Right lobe of liver (tissue), 4 donors: ENCODE measurements around the gene PPP1R1B.

ENCODE experiments used
- POLR2A ChIP-seq: fragments of 450-650 bp; IDR thresholded peaks from one replicate; pipeline ENCODE4 v1.6.1; 2017; ENCODE audit warnings: antibody characterized with exemption, mild to moderate bottlenecking
- TF ChIP-seq, protein P1 (sequence below), 4 donors: fragments of 200-600 bp in 3 of 4; fragments of 450-650 bp in 1 of 4; IDR thresholded peaks; one replicate each; pipeline versions ENCODE4 v1.5.1 to v1.8.0; 2016 to 2022; ENCODE audit warnings: antibody characterized with exemption in 4 of 4, mild to moderate bottlenecking in 2 of 4
- donor health status: DM: no; HTN: no; CAD: no.
- donor health status: DM: no; HTN: no; CAD: no.
- donor health status: DM: no; HTN: yes; CAD: no.

DNA sequence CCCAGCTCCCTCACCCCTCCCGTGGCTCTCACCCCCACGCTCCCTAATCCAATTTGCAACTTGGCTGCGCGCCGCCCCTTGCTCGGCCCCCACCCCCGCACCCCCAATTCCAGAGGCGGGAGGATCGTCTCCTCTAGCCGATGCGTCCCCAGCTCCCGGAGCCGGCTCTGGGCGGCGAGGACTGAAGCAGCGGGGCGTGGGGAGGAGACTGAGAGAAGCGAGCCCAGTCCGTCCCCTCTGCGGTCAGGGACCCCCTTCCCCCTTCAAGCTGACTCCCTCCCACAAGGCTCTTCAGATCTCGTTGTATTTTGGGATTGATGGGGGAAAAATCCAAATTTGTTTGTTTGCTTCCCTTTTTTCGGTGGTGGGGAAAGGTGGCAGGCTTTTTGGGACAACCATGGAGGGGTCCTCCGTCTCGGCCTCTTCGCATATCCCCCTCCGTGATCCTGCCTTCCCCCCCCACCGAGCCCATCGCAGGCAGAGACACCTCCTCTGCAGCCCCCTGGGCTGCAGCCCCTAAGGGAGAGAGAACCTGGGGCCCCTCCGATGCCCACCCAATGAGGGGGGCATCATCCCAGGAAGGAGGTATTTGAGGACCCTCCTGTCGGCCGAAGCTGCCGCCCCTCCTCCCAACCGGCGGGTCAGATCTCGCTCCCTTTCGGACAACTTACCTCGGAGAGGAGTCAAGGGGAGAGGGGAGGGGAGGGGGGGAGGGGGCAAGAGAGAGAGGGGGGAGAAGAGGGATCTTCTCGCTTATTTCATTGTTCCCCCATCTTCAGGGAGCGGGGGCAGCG is 19.5 kb upstream of the PPP1R1B start:
- TF ChIP-seq, protein P1, sequence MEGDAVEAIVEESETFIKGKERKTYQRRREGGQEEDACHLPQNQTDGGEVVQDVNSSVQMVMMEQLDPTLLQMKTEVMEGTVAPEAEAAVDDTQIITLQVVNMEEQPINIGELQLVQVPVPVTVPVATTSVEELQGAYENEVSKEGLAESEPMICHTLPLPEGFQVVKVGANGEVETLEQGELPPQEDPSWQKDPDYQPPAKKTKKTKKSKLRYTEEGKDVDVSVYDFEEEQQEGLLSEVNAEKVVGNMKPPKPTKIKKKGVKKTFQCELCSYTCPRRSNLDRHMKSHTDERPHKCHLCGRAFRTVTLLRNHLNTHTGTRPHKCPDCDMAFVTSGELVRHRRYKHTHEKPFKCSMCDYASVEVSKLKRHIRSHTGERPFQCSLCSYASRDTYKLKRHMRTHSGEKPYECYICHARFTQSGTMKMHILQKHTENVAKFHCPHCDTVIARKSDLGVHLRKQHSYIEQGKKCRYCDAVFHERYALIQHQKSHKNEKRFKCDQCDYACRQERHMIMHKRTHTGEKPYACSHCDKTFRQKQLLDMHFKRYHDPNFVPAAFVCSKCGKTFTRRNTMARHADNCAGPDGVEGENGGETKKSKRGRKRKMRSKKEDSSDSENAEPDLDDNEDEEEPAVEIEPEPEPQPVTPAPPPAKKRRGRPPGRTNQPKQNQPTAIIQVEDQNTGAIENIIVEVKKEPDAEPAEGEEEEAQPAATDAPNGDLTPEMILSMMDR (IDR thresholded peaks at IDR 0.05), result no peak
- no peak for TF ChIP-seq POLR2A
